ENCODE results near the gene THOC7.

Gene THOC7

DNA sequence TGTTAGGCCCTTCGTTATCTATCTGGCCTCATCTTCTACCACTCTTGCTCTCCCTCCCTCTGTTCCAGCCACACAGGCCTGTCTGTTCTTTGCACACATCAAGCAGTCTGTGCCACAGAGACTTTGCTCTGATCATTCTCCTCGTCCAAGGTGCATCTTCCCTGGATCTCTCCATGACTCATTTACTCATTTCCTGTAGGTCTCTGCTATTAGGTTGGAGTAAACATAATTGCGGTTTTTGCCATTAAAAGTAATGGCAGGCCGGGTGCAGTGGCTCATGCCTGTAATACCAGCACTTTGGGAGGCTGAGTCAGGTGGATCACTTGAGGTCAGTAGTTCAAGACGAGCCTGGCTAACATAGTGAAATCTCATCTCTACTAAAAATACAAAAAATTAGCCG lies 54.0 kb downstream of the THOC7 start:
- H3K36me3 ChIP-seq (ENCODE audit: control insufficient read depth in 1 of 2, insufficient read depth in 2 of 2, low read length in 2 of 2), result no peaks in the 10 kb centered on the region
- no peaks in the 10 kb centered on the region for H3K4me1 ChIP-seq (ENCODE audit: control insufficient read depth in 1 of 2, insufficient read depth in 2 of 2, low read length in 2 of 2)
- no peak overlapping the region for H3K9ac ChIP-seq (ENCODE audit: low read depth in 1 of 2, low read length in 2 of 2)
- no peak overlapping the region for H3K27ac ChIP-seq (ENCODE audit: low read depth, low read length)
- H3K27me3 ChIP-seq (ENCODE audit: control insufficient read depth in 1 of 2, insufficient read depth in 2 of 2, low read length in 2 of 2), result no peaks in the 10 kb centered on the region
- H3K9me3 ChIP-seq (ENCODE audit: control insufficient read depth in 1 of 2, low read length in 2 of 2), result no peaks in the 10 kb centered on the region
- H3K4me3 ChIP-seq (ENCODE audit: low read depth in 1 of 2, low read length in 2 of 2), result no peak overlapping the region

DNA sequence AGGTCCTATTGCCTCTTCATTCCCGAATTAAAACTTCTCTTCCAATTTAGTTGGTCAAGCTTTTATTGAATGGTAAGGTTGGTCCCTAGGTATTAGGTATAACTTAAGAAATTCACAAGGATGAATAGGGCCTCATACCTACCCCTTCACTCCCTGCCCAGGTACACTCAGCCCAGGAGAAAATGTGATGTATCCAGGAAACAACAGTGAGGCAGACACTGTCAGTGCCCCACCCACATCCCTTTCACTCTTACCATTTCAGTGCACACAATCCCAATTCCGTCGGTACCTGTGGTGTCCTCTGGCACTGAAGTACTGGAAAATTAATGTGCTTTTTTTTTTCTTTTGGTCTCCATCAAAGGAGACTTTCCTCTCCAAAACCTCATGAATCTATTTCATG lies 55.0 kb downstream of the THOC7 start:
- H3K27me3 ChIP-seq (ENCODE audit: control insufficient read depth in 1 of 2, insufficient read depth in 2 of 2, low read length in 2 of 2), result no peaks in the 10 kb centered on the region
- no peak overlapping the region for H3K4me3 ChIP-seq (ENCODE audit: low read depth in 1 of 2, low read length in 2 of 2)
- H3K36me3 ChIP-seq (ENCODE audit: control insufficient read depth in 1 of 2, insufficient read depth in 2 of 2, low read length in 2 of 2), result no peaks in the 10 kb centered on the region
- H3K9me3 ChIP-seq (ENCODE audit: control insufficient read depth in 1 of 2, low read length in 2 of 2), result no peaks in the 10 kb centered on the region
- no peaks in the 10 kb centered on the region for H3K4me1 ChIP-seq (ENCODE audit: control insufficient read depth in 1 of 2, insufficient read depth in 2 of 2, low read length in 2 of 2)
- H3K9ac ChIP-seq (ENCODE audit: low read depth in 1 of 2, low read length in 2 of 2), result no peak overlapping the region
- H3K27ac ChIP-seq (ENCODE audit: low read depth, low read length), result no peak overlapping the region

GRCh38 chr3:63807961-63808565 lies 55.5 kb downstream of the THOC7 start:
- no peaks in the 10 kb centered on the region for H3K9me3 ChIP-seq (ENCODE audit: control insufficient read depth in 1 of 2, low read length in 2 of 2)
- no peaks in the 10 kb centered on the region for H3K27me3 ChIP-seq (ENCODE audit: control insufficient read depth in 1 of 2, insufficient read depth in 2 of 2, low read length in 2 of 2)
- H3K27ac ChIP-seq (ENCODE audit: low read depth, low read length), result no peak overlapping the region
- no peak overlapping the region for H3K4me3 ChIP-seq (ENCODE audit: low read depth in 1 of 2, low read length in 2 of 2)
- no peak overlapping the region for H3K9ac ChIP-seq (ENCODE audit: low read depth in 1 of 2, low read length in 2 of 2)
- H3K4me1 ChIP-seq (ENCODE audit: control insufficient read depth in 1 of 2, insufficient read depth in 2 of 2, low read length in 2 of 2), result no peaks in the 10 kb centered on the region
- no peaks in the 10 kb centered on the region for H3K36me3 ChIP-seq (ENCODE audit: control insufficient read depth in 1 of 2, insufficient read depth in 2 of 2, low read length in 2 of 2)

DNA sequence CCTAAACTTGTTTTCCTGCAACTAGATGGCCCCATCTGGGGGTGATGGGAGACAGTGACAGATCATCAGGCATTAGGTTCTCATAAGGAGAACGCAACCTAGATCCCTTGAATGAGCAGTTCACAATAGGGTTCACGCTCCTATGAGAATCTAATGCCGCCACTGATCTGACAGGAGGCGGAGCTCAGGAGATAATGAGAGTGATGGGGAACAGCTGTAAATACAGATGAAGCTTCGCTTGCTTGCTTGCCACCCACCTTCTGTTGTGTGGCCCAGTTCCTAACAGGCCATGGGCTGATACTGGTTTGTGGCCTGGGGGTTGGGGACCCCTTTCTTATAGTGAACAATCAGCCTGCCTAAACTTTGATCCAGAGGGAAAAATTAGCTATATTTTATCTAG lies 59.7 kb downstream of the THOC7 start:
- Histone ChIP-seq H3K9ac (ENCODE audit: low read depth in 1 of 2, low read length in 2 of 2) (no peak overlapping the region), H3K27me3 (ENCODE audit: control insufficient read depth in 1 of 2, insufficient read depth in 2 of 2, low read length in 2 of 2) (no peaks in the 10 kb centered on the region), H3K4me1 (ENCODE audit: control insufficient read depth in 1 of 2, insufficient read depth in 2 of 2, low read length in 2 of 2) (no peaks in the 10 kb centered on the region), H3K4me3 (ENCODE audit: low read depth in 1 of 2, low read length in 2 of 2) (no peak overlapping the region), H3K36me3 (ENCODE audit: control insufficient read depth in 1 of 2, insufficient read depth in 2 of 2, low read length in 2 of 2) (no peaks in the 10 kb centered on the region), H3K9me3 (ENCODE audit: control insufficient read depth in 1 of 2, low read length in 2 of 2) (no peaks in the 10 kb centered on the region), H3K27ac (ENCODE audit: low read depth, low read length) (no peak overlapping the region)

DNA sequence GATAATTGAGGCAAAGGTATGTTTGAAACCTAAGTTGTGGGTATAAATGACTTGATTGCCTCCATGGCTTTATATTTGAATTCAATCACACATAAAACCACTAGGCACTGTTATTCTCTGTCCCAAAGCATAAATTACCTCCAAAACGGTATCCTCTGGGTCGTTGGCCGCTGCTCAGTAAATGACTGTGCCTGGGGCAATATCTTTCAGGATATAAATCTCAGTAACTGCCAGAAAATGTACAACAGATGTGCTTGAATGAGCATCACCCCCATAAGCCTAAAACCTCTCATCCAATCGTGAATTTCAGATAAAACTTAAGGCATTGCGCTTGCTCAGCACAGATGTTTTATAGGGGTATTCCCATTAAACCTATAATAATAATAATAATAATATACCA lies 63.5 kb downstream of the THOC7 start:
- H3K36me3 ChIP-seq (ENCODE audit: control insufficient read depth in 1 of 2, insufficient read depth in 2 of 2, low read length in 2 of 2), result no peaks in the 10 kb centered on the region
- H3K27me3 ChIP-seq (ENCODE audit: control insufficient read depth in 1 of 2, insufficient read depth in 2 of 2, low read length in 2 of 2), result no peaks in the 10 kb centered on the region
- no peak overlapping the region for H3K9ac ChIP-seq (ENCODE audit: low read depth in 1 of 2, low read length in 2 of 2)
- H3K27ac ChIP-seq (ENCODE audit: low read depth, low read length), result no peak overlapping the region
- no peaks in the 10 kb centered on the region for H3K4me1 ChIP-seq (ENCODE audit: control insufficient read depth in 1 of 2, insufficient read depth in 2 of 2, low read length in 2 of 2)
- no peaks in the 10 kb centered on the region for H3K9me3 ChIP-seq (ENCODE audit: control insufficient read depth in 1 of 2, low read length in 2 of 2)
- H3K4me3 ChIP-seq (ENCODE audit: low read depth in 1 of 2, low read length in 2 of 2), result no peak overlapping the region

DNA sequence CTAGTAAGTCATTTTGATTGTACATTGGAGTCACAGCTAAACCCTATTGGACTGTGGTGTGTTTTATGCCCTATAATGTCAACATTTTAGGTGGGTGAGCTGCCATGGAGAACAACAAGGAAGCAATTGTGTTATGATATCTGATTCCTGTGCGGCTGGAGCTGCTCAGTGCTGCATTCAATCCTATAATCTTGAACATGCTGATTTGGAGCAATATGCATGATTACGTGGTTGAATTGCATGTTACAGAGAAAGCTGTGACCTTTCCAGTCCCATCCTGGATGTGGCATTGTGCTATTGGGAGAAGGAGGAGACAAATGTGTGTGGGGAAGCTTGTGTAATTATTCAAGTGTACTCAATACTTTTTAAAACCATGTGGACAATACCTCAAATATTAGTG lies 64.7 kb downstream of the THOC7 start:
- Histone ChIP-seq H3K36me3 (ENCODE audit: control insufficient read depth in 1 of 2, insufficient read depth in 2 of 2, low read length in 2 of 2) (no peaks in the 10 kb centered on the region), H3K27me3 (ENCODE audit: control insufficient read depth in 1 of 2, insufficient read depth in 2 of 2, low read length in 2 of 2) (no peaks in the 10 kb centered on the region)

DNA sequence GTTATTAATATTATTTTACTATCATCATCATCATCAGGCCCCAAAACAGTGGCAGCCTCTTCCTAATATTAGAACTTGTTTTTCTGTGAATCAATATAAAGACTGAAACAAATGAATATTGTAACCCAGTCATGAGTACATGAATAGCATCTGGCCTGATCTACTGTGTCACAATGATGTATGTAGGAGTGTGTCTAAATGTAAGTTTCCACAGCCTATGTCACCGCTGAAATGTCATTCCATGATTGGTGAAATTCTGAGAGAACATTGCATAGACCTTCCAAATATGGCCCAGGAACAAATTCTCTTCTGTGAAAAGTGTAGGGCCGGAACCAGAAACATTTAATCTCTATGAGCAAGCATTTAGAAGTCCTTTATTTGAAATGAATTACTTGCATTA lies 65.1 kb downstream of the THOC7 start:
- H3K36me3 ChIP-seq (ENCODE audit: control insufficient read depth in 1 of 2, insufficient read depth in 2 of 2, low read length in 2 of 2), result no peaks in the 10 kb centered on the region

More for the DNA sequence above, 64.7 kb downstream of the THOC7 start:
- Histone ChIP-seq H3K9me3 (ENCODE audit: control insufficient read depth in 1 of 2, low read length in 2 of 2) (no peaks in the 10 kb centered on the region), H3K4me3 (ENCODE audit: low read depth in 1 of 2, low read length in 2 of 2) (no peak overlapping the region), H3K27ac (ENCODE audit: low read depth, low read length) (no peak overlapping the region), H3K9ac (ENCODE audit: low read depth in 1 of 2, low read length in 2 of 2) (no peak overlapping the region), H3K4me1 (ENCODE audit: control insufficient read depth in 1 of 2, insufficient read depth in 2 of 2, low read length in 2 of 2) (no peaks in the 10 kb centered on the region)

DNA sequence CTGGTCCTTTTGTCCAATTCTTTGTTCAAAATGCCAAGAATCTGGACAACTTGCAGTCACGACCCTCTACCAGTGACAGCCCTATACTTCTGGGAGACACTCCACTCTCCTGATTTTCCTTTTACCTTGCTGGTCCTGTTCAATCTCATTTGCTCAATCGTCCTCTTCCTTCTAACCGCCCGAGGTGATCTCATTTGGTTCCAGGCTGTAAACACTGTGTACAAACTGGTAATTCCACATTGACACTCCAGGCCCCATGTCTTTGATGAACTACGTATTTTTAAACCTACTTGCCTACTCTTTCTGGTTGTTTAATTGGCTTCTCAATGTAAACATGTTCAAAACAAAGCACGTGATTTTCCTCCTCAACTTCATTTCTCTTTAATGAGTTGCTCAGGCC lies 68.2 kb downstream of the THOC7 start:
- Histone ChIP-seq H3K9me3 (ENCODE audit: control insufficient read depth in 1 of 2, low read length in 2 of 2) (no peaks in the 10 kb centered on the region), H3K4me1 (ENCODE audit: control insufficient read depth in 1 of 2, insufficient read depth in 2 of 2, low read length in 2 of 2) (no peaks in the 10 kb centered on the region), H3K27ac (ENCODE audit: low read depth, low read length) (no peak overlapping the region), H3K27me3 (ENCODE audit: control insufficient read depth in 1 of 2, insufficient read depth in 2 of 2, low read length in 2 of 2) (no peaks in the 10 kb centered on the region), H3K9ac (ENCODE audit: low read depth in 1 of 2, low read length in 2 of 2) (no peak overlapping the region), H3K4me3 (ENCODE audit: low read depth in 1 of 2, low read length in 2 of 2) (no peak overlapping the region), H3K36me3 (ENCODE audit: control insufficient read depth in 1 of 2, insufficient read depth in 2 of 2, low read length in 2 of 2) (no peaks in the 10 kb centered on the region)

More for the DNA sequence above, 65.1 kb downstream of the THOC7 start:
- H3K9me3 ChIP-seq (ENCODE audit: control insufficient read depth in 1 of 2, low read length in 2 of 2), result no peaks in the 10 kb centered on the region
- H3K4me3 ChIP-seq (ENCODE audit: low read depth in 1 of 2, low read length in 2 of 2), result no peak overlapping the region
- no peak overlapping the region for H3K9ac ChIP-seq (ENCODE audit: low read depth in 1 of 2, low read length in 2 of 2)
- no peaks in the 10 kb centered on the region for H3K4me1 ChIP-seq (ENCODE audit: control insufficient read depth in 1 of 2, insufficient read depth in 2 of 2, low read length in 2 of 2)
- H3K27ac ChIP-seq (ENCODE audit: low read depth, low read length), result no peak overlapping the region
- no peaks in the 10 kb centered on the region for H3K27me3 ChIP-seq (ENCODE audit: control insufficient read depth in 1 of 2, insufficient read depth in 2 of 2, low read length in 2 of 2)

GRCh38 chr3:63791974-63792373 lies 71.6 kb downstream of the THOC7 start:
- H3K27ac ChIP-seq (ENCODE audit: low read depth, low read length), result no peak overlapping the region
- no peaks in the 10 kb centered on the region for H3K36me3 ChIP-seq (ENCODE audit: control insufficient read depth in 1 of 2, insufficient read depth in 2 of 2, low read length in 2 of 2)
- H3K4me3 ChIP-seq (ENCODE audit: low read depth in 1 of 2, low read length in 2 of 2), result no peak overlapping the region
- no peaks in the 10 kb centered on the region for H3K27me3 ChIP-seq (ENCODE audit: control insufficient read depth in 1 of 2, insufficient read depth in 2 of 2, low read length in 2 of 2)
- no peaks in the 10 kb centered on the region for H3K9me3 ChIP-seq (ENCODE audit: control insufficient read depth in 1 of 2, low read length in 2 of 2)
- no peaks in the 10 kb centered on the region for H3K4me1 ChIP-seq (ENCODE audit: control insufficient read depth in 1 of 2, insufficient read depth in 2 of 2, low read length in 2 of 2)
- no peak overlapping the region for H3K9ac ChIP-seq (ENCODE audit: low read depth in 1 of 2, low read length in 2 of 2)

Data from duodenal mucosa (tissue), 2 donors.